Mucosa of descending colon (tissue), 3 donors: ENCODE data around the gene UBL4A. TPM values are rescaled to one million over a fixed set of nuclear protein-coding genes. Genes with fewer than 3 reads are reported as not detected.

Experiments
- ATAC-seq: fragments of 200-7000 bp; cut with Tn5 transposase; one replicate; pipeline ENCODE4 v1.9.1; 2020; ENCODE audit warnings: mild to moderate bottlenecking, moderate library complexity
- DNase-seq, 3 donors: peaks; one replicate each; pipeline ENCODE4 v3.0.0-alpha.2; 2020
- H3K36me3 ChIP-seq: fragments of 200-600 bp; one replicate; pipeline ENCODE4 v1.8.0; 2021; ENCODE audit warnings: low read depth, mild to moderate bottlenecking
- H3K4me1 ChIP-seq: fragments of 200-600 bp; one replicate; pipeline ENCODE4 v1.8.0; 2021; ENCODE audit warnings: low read depth, mild to moderate bottlenecking
- H3K4me3 ChIP-seq: fragments of 200-600 bp; one replicate; pipeline ENCODE4 v1.8.0; 2021; ENCODE audit warnings: mild to moderate bottlenecking
- H3K9me3 ChIP-seq: fragments of 200-600 bp; one replicate; pipeline ENCODE4 v1.8.0; 2021; ENCODE audit warnings: mild to moderate bottlenecking
- CTCF ChIP-seq: fragments of 200-600 bp; IDR thresholded peaks from one replicate; pipeline ENCODE4 v1.8.0; 2022; ENCODE audit warnings: antibody characterized with exemption, mild to moderate bottlenecking
- intact Hi-C, 2 donors: fragments of 100-400 bp; cut with DNase I in 1 of 2; cut with micrococcal nuclease in 1 of 2; formaldehyde crosslinking; loops; one replicate each; pipeline versions ENCODE4 v1.11.0 to v1.11.1; 2022; cut with DNase I, micrococcal nuclease
- total RNA-seq, 3 donors: library from RNA; stranded (reverse); fragmentation: NEBNext Ultra II Directional in 2 of 3; extraction: Animal tissue kit (Norgen Biotek cat#: 25700) in 2 of 3; gene quantifications; one replicate each; pipeline versions ENCODE4 v1.2.1 to v1.2.4, GENCODE V29; 2021 to 2023
- donor health status: DM: no; HTN: no; CAD: no; lungs with moderate emphysema.
- donor health status: DM: no; HTN: no; CAD: no.
- donor health status: DM: no; HTN: yes; CAD: no.

The UBL4A gene
- total RNA-seq, 3 donors from 2014 or later: 29.2 to 41.6 (median 32.3) TPM

DNA sequence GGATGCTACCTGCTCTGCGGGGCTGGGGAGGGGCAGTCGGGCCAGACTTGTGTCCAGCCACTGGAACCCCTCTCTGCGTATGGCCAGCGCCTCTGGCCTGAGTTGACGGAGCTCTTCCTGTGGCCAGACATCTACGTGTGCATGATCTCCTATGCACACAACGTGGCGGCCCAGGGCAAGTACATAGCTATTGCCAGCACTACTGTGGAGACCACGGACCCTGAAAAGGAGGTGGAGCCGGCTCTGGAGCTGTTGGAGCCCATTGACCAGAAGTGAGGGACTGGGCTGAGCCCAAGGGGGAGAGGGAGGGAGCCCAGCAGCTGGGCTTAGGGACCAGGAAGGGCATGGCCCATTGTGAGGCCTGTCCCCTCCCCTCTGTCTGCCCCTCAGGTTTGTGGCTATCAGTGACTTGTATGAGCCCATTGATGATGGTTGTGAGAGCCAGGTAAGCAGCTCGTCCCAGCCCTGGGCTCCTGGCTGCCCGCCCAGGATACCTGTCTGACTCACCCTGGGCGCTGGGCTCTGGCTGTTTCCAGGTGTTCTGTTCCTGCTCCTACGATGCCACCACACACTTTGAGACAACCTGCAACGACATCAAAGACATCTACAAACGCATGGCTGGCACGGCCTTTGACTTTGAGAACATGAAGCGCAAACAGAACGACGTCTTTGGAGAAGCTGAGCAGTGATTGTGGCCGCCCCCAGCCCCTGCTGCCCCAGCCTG, 44.3 kb downstream of the UBL4A start:
- no peak for TF ChIP-seq CTCF
- no peak for DNase-seq

DNA sequence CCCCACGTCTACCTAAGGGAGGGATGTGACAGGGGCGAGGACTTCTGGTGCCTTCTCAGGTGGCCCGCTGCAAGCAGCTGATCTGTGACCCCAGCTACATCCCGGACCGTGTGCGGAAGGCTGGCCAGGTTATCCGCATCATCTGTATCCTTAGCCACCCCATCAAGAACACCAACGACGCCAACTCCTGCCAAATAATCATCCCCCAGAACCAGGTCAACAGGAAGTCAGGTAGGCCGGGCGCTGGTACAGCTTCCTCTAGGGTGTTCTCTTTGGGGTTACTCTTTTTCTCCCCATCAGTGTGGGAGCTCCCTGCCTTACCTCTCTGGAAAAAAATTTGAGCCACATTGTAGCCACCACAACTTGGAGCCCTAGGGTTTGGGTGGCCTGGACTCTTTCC, 44.9 kb downstream of the UBL4A start:
- intact Hi-C loops: no loop called here
- no peak for ATAC-seq

More for the DNA sequence above, 44.3 kb downstream of the UBL4A start:
- Histone ChIP-seq H3K36me3 (no peaks in the 10 kb centered on the region), H3K4me1 (peaks cover 6% of the 10 kb centered on the region), H3K4me3 (no peak overlapping the region), H3K9me3 (no peaks in the 10 kb centered on the region)
- no peak for ATAC-seq
- intact Hi-C loops: no loop called here

DNA sequence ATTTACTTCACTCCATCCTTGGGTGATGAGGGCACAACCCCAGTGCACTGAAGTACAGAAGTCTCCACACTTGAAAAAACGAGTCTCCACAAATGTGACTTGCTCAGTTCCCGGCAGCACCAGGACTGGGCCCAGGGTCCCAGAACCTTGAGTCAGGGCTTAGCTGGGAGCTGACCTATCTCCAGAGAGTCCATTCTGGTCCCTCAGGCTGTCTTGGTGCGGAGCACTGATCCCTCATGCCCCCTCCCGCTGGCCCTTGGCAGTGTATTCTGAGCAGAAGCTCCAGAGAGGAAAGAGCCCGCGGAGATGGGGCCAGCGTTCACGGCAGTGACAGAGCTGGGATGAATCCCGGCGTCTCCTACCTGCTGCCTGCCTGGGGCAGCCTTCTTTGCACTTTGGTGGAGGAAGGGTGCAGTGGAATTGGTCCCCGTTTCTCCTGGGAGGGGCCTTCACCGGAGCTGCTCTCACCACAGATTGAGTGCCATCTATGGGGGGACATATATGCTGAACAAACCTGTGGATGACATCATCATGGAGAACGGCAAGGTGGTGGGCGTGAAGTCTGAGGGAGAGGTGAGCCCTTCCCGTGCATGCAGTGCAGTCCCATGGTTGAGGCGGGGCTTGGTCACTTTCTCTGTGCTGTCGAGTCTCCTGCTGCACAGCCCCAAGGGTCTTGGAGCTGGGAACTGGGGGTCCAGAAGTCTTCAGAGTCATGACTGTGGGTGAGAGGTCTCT, 45.6 kb downstream of the UBL4A start:
- TF ChIP-seq CTCF: no peak
- Histone ChIP-seq H3K4me3 (no peak overlapping the region), H3K4me1 (peaks cover 6% of the 10 kb centered on the region), H3K36me3 (no peaks in the 10 kb centered on the region), H3K9me3 (no peaks in the 10 kb centered on the region)
- intact Hi-C loops: no loop called here
- no peak for ATAC-seq
- no peak for DNase-seq

More for the DNA sequence above, 44.9 kb downstream of the UBL4A start:
- Histone ChIP-seq H3K4me3 (no peak overlapping the region), H3K36me3 (no peaks in the 10 kb centered on the region), H3K9me3 (no peaks in the 10 kb centered on the region), H3K4me1 (peaks cover 6% of the 10 kb centered on the region)
- TF ChIP-seq CTCF: no peak
- DNase-seq: no peak

- no peak for TF ChIP-seq CTCF
- Histone ChIP-seq H3K4me1 (peaks cover 2% of the 10 kb centered on the region), H3K36me3 (no peaks in the 10 kb centered on the region), H3K9me3 (no peaks in the 10 kb centered on the region), H3K4me3 (no peak overlapping the region)
- DNase-seq: no peak
- ATAC-seq: no peak
- intact Hi-C loops: no loop called here
These were observed 46.6 kb downstream of the UBL4A start for GRCh38 chrX:154439841-154440240.

DNA sequence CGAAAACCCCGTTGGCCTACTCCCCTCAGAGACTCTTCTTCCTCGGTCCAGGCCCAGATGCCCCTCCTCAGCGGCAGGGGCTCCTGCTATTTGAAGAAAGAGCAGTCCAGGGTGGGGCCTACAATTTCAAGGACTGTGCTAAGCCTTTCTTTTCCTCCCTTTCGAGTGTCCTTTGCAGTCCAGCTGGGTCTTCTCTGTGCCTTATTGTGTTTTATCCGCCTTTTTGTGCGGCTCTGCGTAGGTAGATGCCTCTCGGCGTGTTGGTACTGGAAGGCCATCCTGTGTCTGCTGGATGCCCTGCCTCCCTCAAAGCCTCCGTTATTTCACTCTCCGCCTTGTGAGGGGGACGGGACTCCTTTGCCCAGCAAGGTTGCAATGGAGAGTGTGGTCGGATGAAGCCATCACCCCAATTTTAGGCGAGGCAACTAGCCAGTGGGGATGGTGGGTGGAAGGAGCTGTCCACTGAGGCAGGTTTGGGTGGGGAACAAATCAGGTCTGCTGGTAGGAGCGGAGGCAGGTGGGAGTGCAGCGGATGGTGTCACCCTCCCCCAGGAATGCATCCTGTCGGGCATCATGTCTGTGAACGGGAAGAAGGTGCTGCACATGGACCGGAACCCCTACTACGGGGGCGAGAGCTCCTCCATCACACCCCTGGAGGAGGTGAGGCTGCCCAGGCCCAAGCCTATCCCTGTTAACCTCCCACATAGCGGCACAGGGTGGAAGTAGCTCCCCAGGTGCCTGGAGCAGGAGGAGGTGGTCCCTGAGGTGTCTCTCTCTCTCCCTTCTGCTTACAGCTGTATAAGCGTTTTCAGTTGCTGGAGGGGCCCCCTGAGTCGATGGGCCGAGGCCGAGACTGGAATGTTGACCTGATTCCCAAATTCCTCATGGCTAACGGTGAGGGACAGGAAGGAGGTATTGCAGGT, 48.2 kb downstream of the UBL4A start:
- Histone ChIP-seq H3K9me3 (no peaks in the 10 kb centered on the region), H3K4me1 (no peaks in the 10 kb centered on the region), H3K36me3 (no peaks in the 10 kb centered on the region), H3K4me3 (no peak overlapping the region)
- TF ChIP-seq CTCF: no peak
- intact Hi-C loops: no loop called here
- no peak for ATAC-seq
- no peak for DNase-seq
